NCI-H446 (cell line): ENCODE measurements around the gene TFAP2C.
"Not testable (repeated sequence)": the region's sequence is repeated elsewhere in the genome, so short reads cannot be mapped to it uniquely, and the experiment has no call there.

Experiments
- DNase-seq, 2 experiments: peaks; one replicate each; lab custom pipeline; 2025; lab: John Stamatoyannopoulos, UW

The TFAP2C gene

DNA sequence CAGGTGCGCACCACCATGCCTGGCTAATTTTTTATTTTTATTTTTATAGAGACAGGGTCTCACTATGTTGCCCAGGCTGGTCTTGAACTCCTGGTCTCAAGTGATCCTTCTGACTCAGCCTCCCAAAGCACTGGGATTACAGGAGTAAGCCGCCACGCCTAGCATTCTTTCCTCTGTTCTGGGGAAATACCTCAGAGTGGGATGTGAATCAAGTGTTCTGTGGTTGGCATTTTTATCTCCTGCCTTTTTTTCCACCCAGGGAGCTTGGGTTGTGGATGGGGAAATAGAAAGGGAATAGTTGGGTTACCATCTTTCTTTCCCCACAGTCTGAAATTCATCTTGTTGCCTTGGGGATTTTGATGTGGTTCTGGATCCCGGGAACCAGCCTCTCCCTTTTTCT, 24.1 kb downstream of the TFAP2C start:
- no peak for DNase-seq

DNA sequence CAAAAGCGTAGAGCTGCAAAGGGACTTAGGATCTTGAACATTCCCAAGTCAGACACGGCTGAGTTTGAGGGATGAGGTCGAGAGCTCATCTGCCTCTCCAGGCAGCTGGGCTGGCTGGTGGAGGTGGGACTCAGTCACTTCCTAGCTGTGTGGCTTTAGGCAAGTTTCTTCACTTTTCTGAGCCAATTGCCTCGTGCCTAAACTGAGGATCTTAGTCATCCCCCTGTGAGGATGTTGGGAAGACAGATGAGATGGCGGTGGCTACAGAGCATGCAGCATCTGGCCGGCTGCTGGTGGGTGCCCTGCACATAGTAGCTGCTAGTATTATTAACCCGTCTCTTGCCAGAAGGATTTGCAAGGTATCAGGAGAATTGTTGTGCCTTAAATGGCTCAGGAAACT, 27.5 kb downstream of the TFAP2C start:
- no peak for DNase-seq

DNA sequence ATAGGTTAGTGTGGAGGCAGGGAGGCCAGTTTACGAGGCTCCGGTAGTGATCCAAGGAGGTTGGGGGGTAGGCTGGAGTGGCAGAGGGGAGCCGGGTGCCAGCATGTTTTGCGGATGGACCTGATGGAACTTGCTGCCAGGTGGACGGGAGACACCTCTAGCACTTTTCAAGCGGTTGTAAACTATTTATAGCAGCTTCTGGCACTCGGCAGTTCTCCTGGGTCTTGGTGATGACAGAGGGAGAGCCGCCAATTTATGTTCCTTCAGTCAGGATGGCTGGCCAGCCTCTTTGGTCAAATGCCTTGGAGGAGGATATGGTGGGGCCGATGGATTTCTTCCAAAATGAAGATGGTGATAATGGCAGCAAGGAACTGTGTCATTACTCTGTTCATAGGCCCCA, 28.8 kb downstream of the TFAP2C start:
- DNase-seq, result no peak

DNA sequence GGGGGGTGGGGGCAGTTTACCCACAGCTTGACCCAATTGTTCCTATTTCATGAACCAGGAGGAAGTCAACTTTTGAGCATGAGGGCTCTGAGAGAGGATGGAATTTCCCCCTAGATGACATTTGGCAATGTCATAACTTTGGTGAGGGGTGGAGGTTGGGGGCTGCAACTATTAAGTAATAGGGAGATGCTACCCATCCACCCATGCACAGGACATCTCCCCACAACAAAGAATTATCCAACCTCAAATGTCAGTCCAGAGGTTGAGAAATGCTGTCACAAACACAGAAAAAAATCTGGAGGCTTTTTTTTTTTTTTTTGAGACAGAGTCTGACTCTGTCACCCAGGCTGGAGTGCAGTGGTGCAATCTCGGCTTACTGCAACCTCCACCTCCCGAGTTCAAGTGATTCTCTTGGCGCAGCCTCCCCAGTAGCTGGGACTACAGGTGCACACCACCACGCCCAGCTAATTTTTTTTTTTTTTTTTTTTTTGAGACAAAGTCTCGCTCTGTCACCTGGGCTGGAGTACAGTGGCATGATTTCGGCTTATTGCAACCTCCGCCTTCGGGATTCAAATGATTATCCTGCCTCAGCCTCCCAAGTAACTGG, 29.3 kb downstream of the TFAP2C start:
- not testable (repeated sequence) for DNase-seq

DNA sequence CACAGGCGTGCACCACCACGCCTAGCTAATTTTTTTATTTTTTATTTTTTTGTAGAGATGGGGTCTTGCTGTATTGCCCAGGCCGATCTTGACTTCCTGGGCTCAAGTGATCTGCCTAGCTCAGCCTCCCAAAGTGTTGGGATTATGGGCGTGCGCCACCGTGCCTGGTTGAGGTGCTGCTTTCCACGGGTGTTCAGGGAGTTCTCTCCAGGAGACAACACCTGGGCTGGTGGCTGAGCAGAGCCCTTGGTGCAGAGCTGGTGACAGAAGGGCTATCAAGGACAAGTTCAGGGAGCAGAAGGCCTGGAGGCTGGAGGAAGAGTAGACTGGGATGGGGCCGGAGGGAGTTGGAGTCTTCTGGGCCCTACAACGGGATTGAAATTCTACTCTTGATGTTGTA, 34.6 kb downstream of the TFAP2C start:
- no peak for DNase-seq

DNA sequence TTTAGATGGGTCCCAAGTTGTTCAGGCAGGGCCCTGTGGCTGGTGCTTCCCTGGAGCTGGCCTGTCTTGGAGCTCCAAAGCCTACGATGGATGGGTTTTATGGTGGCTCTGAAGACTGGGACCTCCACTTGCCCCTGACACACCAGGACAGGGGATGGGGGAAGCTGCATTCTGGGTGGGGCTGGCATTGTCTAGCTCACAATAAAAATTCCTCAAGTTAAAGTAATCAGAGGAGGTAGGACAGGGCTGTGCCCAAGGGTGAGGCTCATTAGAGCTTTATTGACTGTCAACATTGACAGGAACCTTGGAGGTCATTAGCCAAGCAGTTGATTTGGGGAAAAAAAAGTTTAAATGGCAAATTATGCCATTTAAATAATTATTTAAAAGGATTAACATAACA, 35.7 kb downstream of the TFAP2C start:
- no peak for DNase-seq

DNA sequence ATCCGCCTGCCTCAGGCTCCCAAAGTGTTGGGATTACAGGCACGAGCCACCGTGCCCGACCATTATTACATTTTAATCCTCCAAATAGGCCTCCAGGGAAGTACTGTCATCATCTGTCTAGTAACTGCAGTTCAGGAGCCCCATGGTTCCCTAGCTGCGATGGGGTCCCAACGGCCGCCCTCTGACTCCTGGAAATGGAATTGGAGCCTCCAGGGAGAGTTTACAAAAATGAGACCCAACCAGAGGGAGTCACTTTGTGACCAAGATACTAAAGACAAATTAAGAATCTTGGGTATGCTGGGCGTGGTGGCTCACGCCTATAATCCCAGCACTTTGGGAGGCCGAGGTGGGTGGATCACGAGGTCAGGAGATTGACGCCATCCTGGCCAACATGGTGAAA, 36.7 kb downstream of the TFAP2C start:
- no peak for DNase-seq

DNA sequence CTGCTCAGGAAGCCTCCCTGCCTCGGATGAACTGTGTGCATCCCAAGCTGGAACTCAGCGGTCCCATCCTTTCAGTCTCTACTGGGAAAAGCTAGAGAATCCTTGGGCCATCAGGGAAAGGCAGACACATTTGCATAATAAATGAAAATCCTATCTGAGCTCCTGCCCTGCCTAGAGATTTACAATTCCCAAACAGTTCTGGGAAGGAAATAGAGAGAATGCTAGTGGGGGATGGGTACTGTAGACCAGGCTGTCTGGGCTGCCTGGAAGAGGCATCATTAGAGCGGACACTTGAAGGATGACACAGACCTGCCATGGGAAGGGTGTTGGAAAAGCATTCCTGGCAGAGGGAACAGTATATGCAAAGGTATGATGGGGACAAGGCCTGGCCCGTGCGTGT, 44.3 kb downstream of the TFAP2C start:
- DNase-seq, result no peak

DNA sequence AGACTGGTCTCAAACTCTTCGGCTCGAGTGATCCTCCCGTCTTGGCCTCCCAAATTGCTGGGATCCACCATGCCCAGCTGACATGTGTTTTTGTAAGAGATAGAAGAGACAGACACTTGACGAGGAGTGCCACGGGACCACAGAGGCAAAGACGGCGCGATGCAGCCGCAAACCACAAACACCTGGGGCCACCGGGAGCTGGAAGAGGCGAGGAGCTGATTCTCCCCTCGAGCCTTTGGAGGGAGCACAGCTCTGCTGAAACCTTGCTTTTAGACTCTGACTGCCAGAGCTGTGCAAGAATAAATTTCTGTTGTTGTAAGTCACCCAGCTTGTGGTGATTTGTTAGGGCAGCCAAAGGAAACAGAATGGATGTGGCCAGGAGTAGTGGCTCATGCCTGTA, 46.9 kb downstream of the TFAP2C start:
- DNase-seq, result no peak

DNA sequence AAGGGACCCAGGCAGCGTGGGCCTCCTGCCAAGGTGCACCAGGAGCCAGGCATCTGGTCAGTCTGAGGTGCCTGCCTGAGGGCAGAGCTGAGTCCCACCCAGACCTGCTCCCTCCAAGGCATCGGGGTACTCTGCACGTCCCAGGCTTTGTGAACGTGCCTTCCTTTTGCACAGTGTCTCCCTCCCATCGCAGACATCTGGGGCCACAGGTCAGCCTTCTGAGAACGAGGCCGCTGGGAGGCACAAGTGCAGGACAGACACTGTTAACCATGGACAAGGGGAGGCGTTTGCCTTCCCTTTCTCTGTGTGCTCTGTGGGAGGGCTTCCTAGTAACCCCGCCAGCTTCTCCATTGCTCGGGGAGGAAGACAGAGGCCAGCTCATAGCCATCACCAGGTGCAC, 47.6 kb downstream of the TFAP2C start:
- no peak for DNase-seq

DNA sequence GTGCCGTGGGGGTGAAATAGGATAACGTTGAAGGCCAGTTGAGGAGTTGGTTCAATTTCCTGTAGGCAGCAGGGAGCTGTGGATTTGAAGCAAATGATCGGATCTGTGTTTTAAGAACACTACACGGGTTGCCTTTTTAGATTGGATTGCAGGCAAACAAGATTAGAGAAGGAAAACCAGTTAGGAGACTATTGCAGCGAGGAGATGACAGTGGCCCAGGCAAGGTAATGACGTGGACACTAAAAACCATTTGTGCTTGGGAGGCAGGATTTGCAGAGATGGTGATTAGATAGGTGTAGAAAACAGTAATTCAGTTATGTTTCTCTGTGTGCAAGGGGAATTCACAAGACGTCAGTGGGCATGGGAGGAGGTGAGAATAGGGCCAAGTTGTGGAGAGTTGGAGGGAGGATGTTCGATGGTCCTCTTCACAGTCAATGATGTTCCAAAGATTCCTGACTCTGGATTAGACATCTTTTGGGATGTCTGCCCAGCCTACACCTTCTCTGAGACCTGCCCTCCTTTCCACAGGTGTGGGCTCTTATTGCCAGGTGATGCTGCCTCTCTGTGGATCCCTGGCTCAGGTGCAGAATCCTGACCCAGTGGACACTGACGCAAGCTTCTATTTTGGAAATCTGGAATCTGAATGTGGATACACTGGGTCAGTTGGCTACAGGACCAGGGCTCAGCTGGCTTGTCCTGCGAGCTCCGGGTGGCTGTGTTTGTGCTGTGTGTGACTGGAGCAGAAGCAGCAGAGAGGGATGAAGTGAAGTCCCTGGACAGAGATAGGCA, 54.2 kb downstream of the TFAP2C start:
- no peak for DNase-seq

DNA sequence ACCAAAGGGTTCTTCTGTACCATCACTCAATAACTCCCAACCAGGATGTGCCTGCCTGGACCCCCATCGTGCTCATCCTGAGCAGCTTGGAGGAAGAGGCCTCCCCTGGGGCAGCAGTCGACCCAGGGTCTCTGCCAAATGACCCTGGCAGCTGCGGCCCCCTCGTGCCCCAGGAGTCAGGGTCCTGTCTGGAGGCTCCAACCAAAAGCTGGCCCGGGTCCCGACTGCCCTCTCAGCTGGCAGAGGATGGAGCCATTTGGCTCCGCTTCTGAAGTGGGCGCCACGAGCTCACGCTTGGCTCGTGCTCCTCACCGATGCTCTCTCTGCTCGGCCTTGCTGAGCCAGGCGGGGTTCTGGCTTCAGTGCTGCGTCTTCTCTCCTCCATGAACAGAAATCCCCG, 56.8 kb downstream of the TFAP2C start:
- peak in 1 of 2 experiments; percentile 18 for DNase-seq

DNA sequence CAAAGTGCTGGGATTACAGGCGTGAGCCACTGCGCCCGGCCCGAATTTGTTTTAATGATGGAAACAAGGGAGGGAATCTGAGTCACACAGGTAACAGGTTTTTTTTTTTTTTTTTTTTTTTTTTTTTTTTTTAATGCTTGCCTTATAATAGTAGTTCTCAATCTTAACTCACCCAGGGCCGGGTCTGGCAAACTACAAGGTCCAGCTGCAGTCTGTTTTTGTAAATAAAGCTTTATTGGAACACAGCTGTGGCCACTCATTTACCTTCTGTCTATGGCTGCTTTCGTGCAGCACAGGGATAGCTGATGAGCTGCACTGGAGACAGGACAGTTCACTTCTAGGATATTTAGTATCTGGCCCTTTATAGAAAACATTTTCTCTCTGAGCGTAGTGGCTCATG, 58.0 kb downstream of the TFAP2C start:
- no peak for DNase-seq

DNA sequence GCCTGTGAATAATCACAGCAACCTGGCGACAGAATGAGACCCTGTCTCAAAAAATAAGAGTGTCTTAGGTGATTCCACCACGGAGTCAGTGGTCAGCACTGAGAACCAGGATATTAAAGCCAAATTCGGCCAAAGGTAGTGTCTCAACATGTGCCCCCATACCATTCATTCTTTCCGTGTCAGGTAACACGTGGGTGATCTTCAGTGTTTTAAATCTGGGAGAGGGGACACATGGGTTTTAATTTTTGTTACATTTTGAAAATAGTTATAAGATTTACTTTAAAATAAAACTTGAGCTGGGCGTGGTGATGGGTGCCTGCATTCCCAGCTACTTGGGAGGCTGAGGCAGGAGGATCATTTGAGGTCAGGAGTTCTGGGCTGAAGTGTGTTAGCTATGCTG, 59.0 kb downstream of the TFAP2C start:
- DNase-seq, result no peak
